Measurements from ENCODE around the gene CYP39A1. TPM values are rescaled to one million over a fixed set of nuclear protein-coding genes. Genes with fewer than 3 reads are reported as not detected.

Gene CYP39A1
- total RNA-seq, 2 experiments from 2014 or later: not detected

DNA sequence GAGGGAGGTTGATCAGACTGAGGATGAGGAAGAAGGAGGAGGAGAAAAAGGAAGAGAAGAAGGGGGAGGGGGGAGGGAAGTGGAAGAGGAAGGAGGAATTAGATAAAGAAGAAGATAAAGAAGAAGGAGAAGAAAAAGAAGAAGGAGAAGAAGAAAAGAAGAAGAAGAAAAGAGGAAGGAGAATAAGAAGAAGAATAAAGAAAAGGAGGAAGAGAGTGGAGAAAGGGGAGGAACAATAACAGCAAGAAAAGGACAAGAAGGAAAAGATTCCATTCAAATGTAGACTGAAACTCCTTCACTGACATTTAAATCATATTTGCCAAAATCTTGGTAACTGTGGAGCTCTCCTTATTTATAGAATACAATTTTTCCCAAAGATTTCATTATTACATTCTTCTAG is 127.0 kb downstream of the CYP39A1 start:
- Mint-ChIP-seq H3K36me3 (ENCODE audit: low read depth) (no peaks in the 10 kb centered on the region), H3K9me3 (no peaks in the 10 kb centered on the region), H3K27ac (no peak overlapping the region), H3K4me1 (ENCODE audit: low read depth) (no peaks in the 10 kb centered on the region), H3K4me3 (no peak overlapping the region), H3K27me3 (ENCODE audit: low read depth) (peaks cover 30% of the 10 kb centered on the region)
- intact Hi-C loops (cut with micrococcal nuclease): no loop called here
- DNase-seq: no peak
- CTCF ChIA-PET: no interaction called here

- intact Hi-C loops (cut with micrococcal nuclease): no loop called here
- H3K36me3 Mint-ChIP-seq (ENCODE audit: low read depth): no peaks in the 10 kb centered on the region
- H3K27ac Mint-ChIP-seq: no peak overlapping the region
- DNase-seq: no peak
- H3K27me3 Mint-ChIP-seq (ENCODE audit: low read depth): peaks cover 14% of the 10 kb centered on the region
- CTCF ChIA-PET: interaction anchor here (0.7 kb wide), 1 partner anchor 41 kb away, joined by 3 read pairs; no protein-coding TSS in a partner anchor
- no peak overlapping the region for H3K4me3 Mint-ChIP-seq
- no peaks in the 10 kb centered on the region for H3K4me1 Mint-ChIP-seq (ENCODE audit: low read depth)
- no peaks in the 10 kb centered on the region for H3K9me3 Mint-ChIP-seq
Observed at GRCh38 chr6:46521464-46521971, 131.1 kb downstream of the CYP39A1 start.

DNA sequence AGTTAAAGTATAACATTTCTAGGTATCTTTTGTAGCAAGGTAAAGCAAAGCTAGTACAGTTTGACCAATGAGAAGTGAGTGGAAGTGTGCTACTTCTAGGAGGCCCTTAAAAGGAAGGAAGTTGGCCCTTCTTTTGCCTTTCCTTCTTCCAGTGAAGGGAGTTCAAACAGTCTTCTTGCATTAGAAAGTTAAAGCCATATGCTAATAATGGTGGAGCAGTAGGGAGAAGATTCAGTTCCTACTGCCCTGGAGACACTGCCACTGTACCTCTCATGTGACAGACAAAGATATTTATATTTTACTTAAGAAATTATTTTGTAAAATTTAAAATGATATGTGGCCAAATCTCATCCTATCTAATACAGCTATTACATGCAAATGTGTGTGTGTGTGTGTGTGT is 135.4 kb downstream of the CYP39A1 start:
- no peaks in the 10 kb centered on the region for H3K9me3 Mint-ChIP-seq
- H3K27ac Mint-ChIP-seq: no peak overlapping the region
- CTCF ChIA-PET: no interaction called here
- H3K4me3 Mint-ChIP-seq: no peak overlapping the region
- peaks cover 9% of the 10 kb centered on the region for H3K27me3 Mint-ChIP-seq (ENCODE audit: low read depth)
- intact Hi-C loops (cut with micrococcal nuclease): no loop called here
- DNase-seq: no peak
- no peaks in the 10 kb centered on the region for H3K36me3 Mint-ChIP-seq (ENCODE audit: low read depth)
- no peaks in the 10 kb centered on the region for H3K4me1 Mint-ChIP-seq (ENCODE audit: low read depth)

DNA sequence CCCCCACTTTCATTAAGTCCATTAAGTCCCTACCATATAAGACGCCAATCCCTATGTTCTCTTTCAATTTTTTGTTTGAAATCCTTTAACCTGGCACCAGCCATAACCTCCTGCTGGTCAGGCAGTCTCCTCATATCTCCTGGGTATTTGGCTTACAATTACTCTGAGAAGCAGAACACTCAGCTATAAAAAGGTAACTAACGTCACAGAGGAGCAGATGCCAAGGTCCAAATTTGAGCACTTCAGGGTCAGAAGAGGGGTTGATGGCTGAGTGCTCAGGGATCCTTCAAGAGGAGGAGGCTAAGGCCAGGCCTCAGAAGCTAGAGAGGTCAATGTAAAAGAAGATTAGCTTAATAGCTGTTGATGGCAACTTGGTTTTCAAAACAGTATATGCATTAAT is 139.1 kb downstream of the CYP39A1 start:
- intact Hi-C loops (cut with micrococcal nuclease): no loop called here
- CTCF ChIA-PET: no interaction called here
- no peak overlapping the region for H3K27ac Mint-ChIP-seq
- DNase-seq: no peak
- H3K9me3 Mint-ChIP-seq: no peaks in the 10 kb centered on the region
- H3K4me3 Mint-ChIP-seq: no peak overlapping the region
- no peaks in the 10 kb centered on the region for H3K4me1 Mint-ChIP-seq (ENCODE audit: low read depth)
- no peaks in the 10 kb centered on the region for H3K36me3 Mint-ChIP-seq (ENCODE audit: low read depth)
- peaks cover 10% of the 10 kb centered on the region for H3K27me3 Mint-ChIP-seq (ENCODE audit: low read depth)

GRCh38 chr6:46511320-46511719 is 141.3 kb downstream of the CYP39A1 start:
- no peaks in the 10 kb centered on the region for H3K4me1 Mint-ChIP-seq (ENCODE audit: low read depth)
- H3K9me3 Mint-ChIP-seq: no peaks in the 10 kb centered on the region
- CTCF ChIA-PET: interaction anchor here (1.0 kb wide), 1 partner anchor 18 kb away, joined by 3 read pairs; no protein-coding TSS in a partner anchor
- DNase-seq: no peak
- no peaks in the 10 kb centered on the region for H3K36me3 Mint-ChIP-seq (ENCODE audit: low read depth)
- intact Hi-C loops (cut with micrococcal nuclease): no loop called here
- no peak overlapping the region for H3K4me3 Mint-ChIP-seq
- peaks cover 4% of the 10 kb centered on the region for H3K27me3 Mint-ChIP-seq (ENCODE audit: low read depth)
- H3K27ac Mint-ChIP-seq: no peak overlapping the region

DNA sequence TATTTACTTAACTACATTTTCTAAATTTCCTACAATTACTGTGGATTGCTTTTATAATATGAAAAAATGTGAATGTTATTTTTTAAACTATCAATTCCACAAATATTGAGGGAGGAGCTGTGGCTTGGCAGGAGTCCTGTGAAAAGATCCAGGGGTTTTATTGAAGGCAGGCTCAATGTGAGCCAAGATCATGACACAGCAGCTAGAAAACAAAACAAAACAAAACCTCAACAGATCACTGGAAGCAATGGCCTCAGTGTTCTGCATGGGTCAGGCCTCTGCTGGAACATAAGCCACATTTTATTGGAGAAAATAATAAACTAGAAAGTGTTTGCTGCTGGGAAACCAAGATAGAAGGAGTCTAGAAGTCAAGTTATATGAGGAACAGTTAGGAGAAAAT is 142.0 kb downstream of the CYP39A1 start:
- Mint-ChIP-seq H3K4me3 (no peak overlapping the region), H3K9me3 (no peaks in the 10 kb centered on the region), H3K27ac (no peak overlapping the region), H3K36me3 (ENCODE audit: low read depth) (no peaks in the 10 kb centered on the region), H3K4me1 (ENCODE audit: low read depth) (no peaks in the 10 kb centered on the region), H3K27me3 (ENCODE audit: low read depth) (peaks cover 4% of the 10 kb centered on the region)
- CTCF ChIA-PET: interaction anchor here (1.0 kb wide), 1 partner anchor 19 kb away, joined by 3 read pairs; no protein-coding TSS in a partner anchor
- intact Hi-C loops (cut with micrococcal nuclease): no loop called here
- no peak for DNase-seq

- Mint-ChIP-seq H3K27ac (no peak overlapping the region), H3K4me1 (ENCODE audit: low read depth) (no peaks in the 10 kb centered on the region), H3K36me3 (ENCODE audit: low read depth) (no peaks in the 10 kb centered on the region), H3K27me3 (ENCODE audit: low read depth) (peaks cover 3% of the 10 kb centered on the region), H3K9me3 (no peaks in the 10 kb centered on the region), H3K4me3 (no peak overlapping the region)
- no peak for DNase-seq
- intact Hi-C loops (cut with micrococcal nuclease): no loop called here
- CTCF ChIA-PET: no interaction called here
Observed at GRCh38 chr6:46509981-46510510, 142.6 kb downstream of the CYP39A1 start.

- intact Hi-C loops (cut with micrococcal nuclease): no loop called here
- H3K36me3 Mint-ChIP-seq (ENCODE audit: low read depth): no peaks in the 10 kb centered on the region
- no peak overlapping the region for H3K27ac Mint-ChIP-seq
- no peaks in the 10 kb centered on the region for H3K4me1 Mint-ChIP-seq (ENCODE audit: low read depth)
- no peak for DNase-seq
- H3K9me3 Mint-ChIP-seq: no peaks in the 10 kb centered on the region
- H3K4me3 Mint-ChIP-seq: no peak overlapping the region
- CTCF ChIA-PET: no interaction called here
- H3K27me3 Mint-ChIP-seq (ENCODE audit: low read depth): peaks cover 3% of the 10 kb centered on the region
Observed at GRCh38 chr6:46509063-46509462, 143.6 kb downstream of the CYP39A1 start.

GRCh38 chr6:46507426-46507825 is 145.2 kb downstream of the CYP39A1 start:
- Mint-ChIP-seq H3K4me1 (ENCODE audit: low read depth) (no peaks in the 10 kb centered on the region), H3K27me3 (ENCODE audit: low read depth) (peaks cover 3% of the 10 kb centered on the region), H3K4me3 (no peak overlapping the region), H3K36me3 (ENCODE audit: low read depth) (no peaks in the 10 kb centered on the region), H3K9me3 (no peaks in the 10 kb centered on the region), H3K27ac (no peak overlapping the region)
- CTCF ChIA-PET: interaction anchor here (0.8 to 1.0 kb wide), 2 partner anchors 30 to 54 kb away, joined by 3 to 4 read pairs; no protein-coding TSS in a partner anchor
- DNase-seq: no peak
- intact Hi-C loops (cut with micrococcal nuclease): no loop called here

DNA sequence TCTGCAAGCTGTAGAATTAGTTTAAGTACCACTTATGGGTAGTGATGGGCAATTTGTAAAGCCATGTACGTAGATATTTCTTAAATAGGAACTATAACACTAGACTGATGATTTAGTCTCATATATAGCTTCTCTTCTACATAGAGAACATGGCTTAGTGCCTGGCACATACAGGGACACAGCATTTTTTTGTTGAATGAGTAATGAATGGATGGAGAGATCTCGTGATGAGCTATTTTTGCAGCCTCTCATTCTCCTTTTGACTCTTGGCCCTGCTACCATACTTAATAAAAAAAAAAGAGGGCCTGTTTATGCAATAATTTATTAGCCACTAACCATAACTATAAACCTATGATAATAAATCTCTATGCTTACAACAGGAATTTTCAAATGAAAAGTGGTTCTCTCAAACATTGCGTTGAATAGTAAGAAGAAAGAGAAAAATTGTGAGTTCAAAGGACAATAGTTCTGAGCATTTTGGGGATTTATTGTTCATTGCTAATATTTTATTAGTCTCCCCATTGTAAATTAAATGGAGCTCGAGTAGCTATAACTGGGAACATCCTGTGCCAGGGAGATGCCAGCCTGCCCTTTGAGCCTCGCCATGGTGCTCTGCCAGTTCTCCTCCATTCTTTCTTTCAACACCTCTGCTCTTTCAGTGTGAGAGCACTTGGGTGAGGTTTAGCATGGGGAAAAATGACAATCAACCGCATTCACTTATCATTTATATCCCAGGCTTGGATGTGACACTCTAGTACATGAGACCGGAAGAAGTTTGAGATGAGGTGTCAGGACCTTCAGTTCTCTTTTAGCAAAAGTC is 146.7 kb downstream of the CYP39A1 start:
- H3K27me3 Mint-ChIP-seq (ENCODE audit: low read depth): peaks cover 6% of the 10 kb centered on the region
- intact Hi-C loops (cut with micrococcal nuclease): no loop called here
- H3K27ac Mint-ChIP-seq: no peak overlapping the region
- no peaks in the 10 kb centered on the region for H3K36me3 Mint-ChIP-seq (ENCODE audit: low read depth)
- no peaks in the 10 kb centered on the region for H3K9me3 Mint-ChIP-seq
- no peak overlapping the region for H3K4me3 Mint-ChIP-seq
- H3K4me1 Mint-ChIP-seq (ENCODE audit: low read depth): no peaks in the 10 kb centered on the region
- no peak for DNase-seq
- CTCF ChIA-PET: no interaction called here

DNA sequence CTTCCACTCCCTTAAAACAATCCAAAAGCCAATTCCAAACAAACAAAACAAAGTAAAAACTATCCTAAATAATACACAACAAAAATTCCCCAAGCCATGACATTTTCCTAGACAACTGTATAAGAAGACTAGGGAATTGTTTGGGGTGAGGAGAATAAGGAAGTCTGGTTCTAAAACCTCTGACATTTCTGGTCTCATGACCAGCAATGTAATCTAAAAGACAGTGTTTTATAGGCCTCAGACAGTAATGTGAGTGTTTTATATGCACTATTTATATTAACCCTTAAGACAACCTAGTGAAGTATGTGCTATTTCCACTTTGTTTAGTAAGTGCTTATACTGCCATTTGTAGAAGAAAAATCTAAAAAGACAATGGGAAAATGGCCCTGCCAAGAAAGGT is 148.4 kb downstream of the CYP39A1 start:
- CTCF ChIA-PET: no interaction called here
- Mint-ChIP-seq H3K27me3 (ENCODE audit: low read depth) (peaks cover 16% of the 10 kb centered on the region), H3K4me3 (no peak overlapping the region), H3K9me3 (no peaks in the 10 kb centered on the region), H3K27ac (no peak overlapping the region), H3K4me1 (ENCODE audit: low read depth) (no peaks in the 10 kb centered on the region), H3K36me3 (ENCODE audit: low read depth) (no peaks in the 10 kb centered on the region)
- no peak for DNase-seq
- intact Hi-C loops (cut with micrococcal nuclease): no loop called here

DNA sequence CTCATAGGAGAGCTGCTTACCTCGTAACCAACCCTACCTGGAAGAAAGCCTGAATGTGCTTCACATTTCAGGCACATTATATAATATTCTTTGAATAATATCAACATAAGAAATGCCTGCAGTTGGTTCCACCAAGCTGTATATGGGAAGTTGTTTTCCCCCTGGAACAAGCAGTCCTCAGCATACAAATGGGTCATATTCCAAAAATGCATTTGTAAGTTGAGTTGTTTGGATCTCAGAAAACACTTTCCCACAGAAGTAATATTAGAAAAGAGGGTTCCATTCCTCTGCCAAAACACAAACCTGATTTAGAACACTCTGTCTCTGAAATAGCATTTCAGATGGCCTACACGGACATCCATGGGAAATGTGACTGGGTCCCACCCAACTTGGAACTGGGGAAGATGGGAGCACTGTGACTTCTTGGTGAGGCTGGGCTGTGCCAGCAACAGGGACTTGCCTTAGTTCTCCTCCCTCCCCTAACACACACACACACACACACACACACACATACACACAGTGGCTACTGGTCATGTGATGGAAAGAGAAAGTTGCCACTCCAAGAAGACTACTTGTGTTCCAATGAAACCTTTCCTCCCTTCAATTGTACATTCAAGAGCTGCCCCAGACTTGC is 150.0 kb downstream of the CYP39A1 start:
- H3K9me3 Mint-ChIP-seq: no peaks in the 10 kb centered on the region
- no peak overlapping the region for H3K4me3 Mint-ChIP-seq
- CTCF ChIA-PET: no interaction called here
- intact Hi-C loops (cut with micrococcal nuclease): no loop called here
- H3K4me1 Mint-ChIP-seq (ENCODE audit: low read depth): no peaks in the 10 kb centered on the region
- no peak for DNase-seq
- no peak overlapping the region for H3K27ac Mint-ChIP-seq
- H3K27me3 Mint-ChIP-seq (ENCODE audit: low read depth): peaks cover 17% of the 10 kb centered on the region
- no peaks in the 10 kb centered on the region for H3K36me3 Mint-ChIP-seq (ENCODE audit: low read depth)
